H9 (cell line): ENCODE results near the gene ATP8A2. TPM values are rescaled to one million over a fixed set of nuclear protein-coding genes. Genes with fewer than 3 reads are reported as not detected.

Experiments
- DNase-seq: peaks from one replicate; pipeline ENCODE4 v3.0.0-alpha.2; 2017
- H2AFZ ChIP-seq: one replicate; pipeline ENCODE4 v1.6.1; 2013; ENCODE audit warnings: mild to moderate bottlenecking, low read length, control low read depth, moderate library complexity
- H2AK5ac ChIP-seq: 2 replicates; pipeline ENCODE4 v1.6.1; 2013; ENCODE audit warnings: low read length, control low read depth, mixed read lengths; ENCODE audit not compliant: insufficient read length
- H2BK120ac ChIP-seq: one replicate; pipeline ENCODE4 v1.6.1; 2013; ENCODE audit warnings: low read depth, mild to moderate bottlenecking, low read length, control low read depth, inconsistent platforms; ENCODE audit not compliant: poor library complexity, severe bottlenecking
- H2BK12ac ChIP-seq: 2 replicates; pipeline ENCODE4 v1.6.1; 2013; ENCODE audit warnings: low read length, control low read depth, mixed read lengths, low read depth; ENCODE audit not compliant: insufficient read length
- H2BK15ac ChIP-seq: 2 replicates; pipeline ENCODE4 v1.6.1; 2013; ENCODE audit warnings: low read depth, low read length, control low read depth
- H2BK20ac ChIP-seq: one replicate; pipeline ENCODE4 v1.6.1; 2013; ENCODE audit warnings: low read depth, mild to moderate bottlenecking, low read length, control low read depth, inconsistent platforms; ENCODE audit not compliant: poor library complexity, severe bottlenecking
- H2BK5ac ChIP-seq: 2 replicates; pipeline ENCODE4 v1.6.1; 2013; ENCODE audit warnings: low read length, control low read depth, mixed read lengths; ENCODE audit not compliant: insufficient read length
- H3K14ac ChIP-seq: 2 replicates; pipeline ENCODE4 v1.6.1; 2013; ENCODE audit warnings: low read length, control low read depth; ENCODE audit not compliant: insufficient read depth
- H3K18ac ChIP-seq: 2 replicates; pipeline ENCODE4 v1.6.1; 2013; ENCODE audit warnings: low read depth, mild to moderate bottlenecking, mixed read lengths, low read length, control low read depth; ENCODE audit not compliant: insufficient read length
- H3K23ac ChIP-seq: 2 replicates; pipeline ENCODE4 v1.6.1; 2013; ENCODE audit warnings: low read length, control low read depth, mixed read lengths, low read depth; ENCODE audit not compliant: insufficient read length
- H3K23me2 ChIP-seq: 2 replicates; pipeline ENCODE4 v1.6.1; 2013; ENCODE audit warnings: low read depth, mild to moderate bottlenecking, mixed read lengths, low read length, control low read depth; ENCODE audit not compliant: insufficient read length, poor library complexity, severe bottlenecking
- H3K27ac ChIP-seq: 2 replicates; pipeline ENCODE4 v1.5.1; 2013; ENCODE audit warnings: low read length, control low read depth, mixed read lengths, low read depth; ENCODE audit not compliant: insufficient read length
- H3K27me3 ChIP-seq: 2 replicates; pipeline ENCODE4 v1.6.1; 2013; ENCODE audit warnings: low read length, control low read depth, inconsistent platforms; ENCODE audit not compliant: insufficient read depth
- H3K4ac ChIP-seq: 2 replicates; pipeline ENCODE4 v1.6.1; 2013; ENCODE audit warnings: low read depth, mild to moderate bottlenecking, control low read depth, inconsistent platforms, low read length, moderate library complexity
- H3K4me1 ChIP-seq: 2 replicates; pipeline ENCODE4 v1.6.1; 2013; ENCODE audit warnings: low read length, control low read depth, inconsistent platforms; ENCODE audit not compliant: insufficient read depth
- H3K4me2 ChIP-seq: 2 replicates; pipeline ENCODE4 v1.6.1; 2013; ENCODE audit warnings: low read length, control low read depth, mixed read lengths; ENCODE audit not compliant: insufficient read length, insufficient read depth
- H3K56ac ChIP-seq: 2 replicates; pipeline ENCODE4 v1.6.1; 2013; ENCODE audit warnings: low read depth, mild to moderate bottlenecking, mixed read lengths, low read length, control low read depth; ENCODE audit not compliant: insufficient read length
- H3K79me1 ChIP-seq: 2 replicates; pipeline ENCODE4 v1.6.1; 2013; ENCODE audit warnings: low read depth, mild to moderate bottlenecking, moderate library complexity, low read length, control low read depth, inconsistent platforms; ENCODE audit not compliant: insufficient read depth, poor library complexity, severe bottlenecking
- H3K79me2 ChIP-seq: 2 replicates; pipeline ENCODE4 v1.6.1; 2013; ENCODE audit warnings: low read length, control low read depth, inconsistent platforms; ENCODE audit not compliant: insufficient read depth
- H3K9ac ChIP-seq: 2 replicates; pipeline ENCODE4 v1.6.1; 2013; ENCODE audit warnings: low read length, control low read depth, mixed read lengths; ENCODE audit not compliant: insufficient read length; ENCODE audit errors: extremely low read depth
- H3K9me3 ChIP-seq: one replicate; pipeline ENCODE4 v1.6.1; 2013; ENCODE audit warnings: low read depth, low read length, inconsistent platforms; ENCODE audit not compliant: control insufficient read depth
- H3T11ph ChIP-seq: one replicate; pipeline ENCODE4 v1.6.1; 2013; ENCODE audit warnings: mild to moderate bottlenecking, low read length, control low read depth, inconsistent platforms
- H4K20me1 ChIP-seq: one replicate; pipeline ENCODE4 v1.6.1; 2013; ENCODE audit not compliant: control insufficient read depth, insufficient read length, insufficient read depth
- H4K5ac ChIP-seq: 2 replicates; pipeline ENCODE4 v1.6.1; 2013; ENCODE audit warnings: low read depth, mild to moderate bottlenecking, mixed read lengths, low read length, control low read depth; ENCODE audit not compliant: insufficient read length
- H4K8ac ChIP-seq: replicated peaks from 2 replicates; pipeline ENCODE4 v1.6.1; 2013; ENCODE audit warnings: low read length, control low read depth, mixed read lengths, low read depth; ENCODE audit not compliant: insufficient read length
- H4K91ac ChIP-seq: 2 replicates; pipeline ENCODE4 v1.6.1; 2013; ENCODE audit warnings: low read depth, mild to moderate bottlenecking, moderate library complexity, mixed read lengths, low read length, control low read depth; ENCODE audit not compliant: insufficient read length
- H3K27ac Mint-ChIP-seq, 3 experiments: 2 replicates in 2 of 3; 3 replicates in 1 of 3; pipeline ENCODE4 v1.8.0; 2020 to 2021; ENCODE audit warnings: mixed read lengths in 3 of 3, mild to moderate bottlenecking in 1 of 3, moderate library complexity in 1 of 3
- H3K27me3 Mint-ChIP-seq: 2 replicates; pipeline ENCODE4 v1.8.0; 2021; ENCODE audit warnings: low read depth, mild to moderate bottlenecking, moderate library complexity, mixed read lengths
- H3K36me3 Mint-ChIP-seq, 3 experiments: 2 replicates in 2 of 3; 3 replicates in 1 of 3; pipeline ENCODE4 v1.8.0; 2020 to 2021; ENCODE audit warnings: low read depth in 3 of 3, mixed read lengths in 3 of 3; ENCODE audit not compliant: insufficient read depth in 1 of 3
- H3K4me1 Mint-ChIP-seq, 2 experiments: 2 replicates each; pipeline ENCODE4 v1.8.0; 2020; ENCODE audit warnings: mixed read lengths in 2 of 2
- H3K4me3 Mint-ChIP-seq, 2 experiments: 2 replicates in 1 of 2; 3 replicates in 1 of 2; pipeline ENCODE4 v1.8.0; 2020 to 2021; ENCODE audit warnings: mild to moderate bottlenecking in 2 of 2, mixed read lengths in 2 of 2, moderate library complexity in 1 of 2
- H3K9me3 Mint-ChIP-seq, 2 experiments: 2 replicates in 1 of 2; 3 replicates in 1 of 2; pipeline ENCODE4 v1.8.0; 2020; ENCODE audit warnings: mild to moderate bottlenecking in 2 of 2, mixed read lengths in 2 of 2, moderate library complexity in 1 of 2
- total RNA-seq: library from RNA; stranded (reverse); gene quantifications from 2 replicates; pipeline ENCODE4 v1.2.1, GENCODE V29; 2021
- TF ChIP-seq, protein P1 (sequence below): fragments of 200-600 bp; sonication (generic); conservative IDR thresholded peaks from 3 replicates; pipeline ENCODE4 v1.8.0; 2021; ENCODE audit warnings: antibody characterized with exemption, mild to moderate bottlenecking

Gene ATP8A2
- total RNA-seq, 1 experiment from 2014 or later: 18.2 TPM

DNA sequence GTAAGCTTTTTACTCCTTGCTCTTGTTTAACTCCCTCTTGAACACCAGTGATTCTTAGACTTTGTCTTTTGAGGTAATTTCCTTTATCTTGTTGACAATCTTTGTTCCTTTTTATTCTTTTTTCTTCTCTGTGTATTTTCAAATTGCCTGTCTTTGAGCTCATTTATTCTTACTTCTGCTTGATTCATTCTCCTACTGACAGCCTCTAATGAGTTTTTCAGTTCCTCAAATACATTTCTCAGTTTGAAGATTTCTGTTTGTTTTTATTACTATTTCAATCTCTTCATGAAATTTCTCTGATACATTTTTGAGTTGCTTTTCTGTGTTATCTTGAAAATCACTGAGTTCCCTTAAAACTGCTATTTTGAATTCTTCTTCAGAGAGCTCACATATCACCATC lies 154.1 kb downstream of the ATP8A2 start:
- H3K4me3 Mint-ChIP-seq: no peak overlapping the region
- no peak overlapping the region for H2BK120ac ChIP-seq
- no peaks in the 10 kb centered on the region for H4K20me1 ChIP-seq
- no peak overlapping the region for H3K18ac ChIP-seq
- H3K4me2 ChIP-seq: no peak overlapping the region
- no peak overlapping the region for H3K23ac ChIP-seq
- peaks cover 17 to 22% of the 10 kb centered on the region in 2 experiments; a peak in 4 of 5 replicates for H3K9me3 Mint-ChIP-seq
- H3K4ac ChIP-seq: no peak overlapping the region
- no peak overlapping the region for H2BK15ac ChIP-seq
- no peaks in the 10 kb centered on the region; the same call in 1 of the 2 replicates for H3K79me2 ChIP-seq
- H3K9ac ChIP-seq: no peak overlapping the region
- H3K9me3 ChIP-seq: no peaks in the 10 kb centered on the region
- H3T11ph ChIP-seq: no peak overlapping the region
- H3K4me1 Mint-ChIP-seq: no peaks in the 10 kb centered on the region
- no peaks in the 10 kb centered on the region for H3K27me3 Mint-ChIP-seq
- no peak overlapping the region for H4K8ac ChIP-seq
- no peak overlapping the region for H2BK20ac ChIP-seq
- H3K23me2 ChIP-seq: no peaks in the 10 kb centered on the region
- DNase-seq: no peak
- H3K27ac ChIP-seq: no peak overlapping the region
- no peak overlapping the region for H2AK5ac ChIP-seq
- H3K27me3 ChIP-seq: no peaks in the 10 kb centered on the region
- TF ChIP-seq, protein P1, sequence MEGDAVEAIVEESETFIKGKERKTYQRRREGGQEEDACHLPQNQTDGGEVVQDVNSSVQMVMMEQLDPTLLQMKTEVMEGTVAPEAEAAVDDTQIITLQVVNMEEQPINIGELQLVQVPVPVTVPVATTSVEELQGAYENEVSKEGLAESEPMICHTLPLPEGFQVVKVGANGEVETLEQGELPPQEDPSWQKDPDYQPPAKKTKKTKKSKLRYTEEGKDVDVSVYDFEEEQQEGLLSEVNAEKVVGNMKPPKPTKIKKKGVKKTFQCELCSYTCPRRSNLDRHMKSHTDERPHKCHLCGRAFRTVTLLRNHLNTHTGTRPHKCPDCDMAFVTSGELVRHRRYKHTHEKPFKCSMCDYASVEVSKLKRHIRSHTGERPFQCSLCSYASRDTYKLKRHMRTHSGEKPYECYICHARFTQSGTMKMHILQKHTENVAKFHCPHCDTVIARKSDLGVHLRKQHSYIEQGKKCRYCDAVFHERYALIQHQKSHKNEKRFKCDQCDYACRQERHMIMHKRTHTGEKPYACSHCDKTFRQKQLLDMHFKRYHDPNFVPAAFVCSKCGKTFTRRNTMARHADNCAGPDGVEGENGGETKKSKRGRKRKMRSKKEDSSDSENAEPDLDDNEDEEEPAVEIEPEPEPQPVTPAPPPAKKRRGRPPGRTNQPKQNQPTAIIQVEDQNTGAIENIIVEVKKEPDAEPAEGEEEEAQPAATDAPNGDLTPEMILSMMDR: no peak
- H3K56ac ChIP-seq: no peak overlapping the region
- no peak overlapping the region for H2AFZ ChIP-seq
- no peak overlapping the region for H3K27ac Mint-ChIP-seq
- H3K36me3 Mint-ChIP-seq: peaks cover 5 to 17% (median 9%) of the 10 kb centered on the region in 3 experiments; a peak in 6 of 7 replicates
- H4K91ac ChIP-seq: no peak overlapping the region
- no peak overlapping the region for H2BK5ac ChIP-seq
- no peak overlapping the region for H2BK12ac ChIP-seq
- no peak overlapping the region for H4K5ac ChIP-seq
- H3K14ac ChIP-seq: no peak overlapping the region
- no peaks in the 10 kb centered on the region for H3K79me1 ChIP-seq
- H3K4me1 ChIP-seq: no peaks in the 10 kb centered on the region
